Astrocyte of the cerebellum (primary cell): ENCODE data around the gene GBE1.
"Not testable (repeated sequence)": the region's sequence is repeated elsewhere in the genome, so short reads cannot be mapped to it uniquely, and the experiment has no call there.

Source experiments
- DNase-seq: peaks from one replicate; pipeline ENCODE4 v3.0.0-alpha.2; 2011; ENCODE audit warnings: low read depth
- H3K4me3 ChIP-seq: 2 replicates; pipeline ENCODE4 v1.5.1; 2011; ENCODE audit warnings: mild to moderate bottlenecking, low read depth, low read length, moderate library complexity
- CTCF ChIP-seq: IDR thresholded peaks from 2 replicates; pipeline ENCODE4 v1.5.1; 2012; ENCODE audit warnings: low read length, low read depth, moderate library complexity, mild to moderate bottlenecking; ENCODE audit errors: missing control alignments
- in situ Hi-C: cut with HindIII; loops from 2 replicates; pipeline ENCODE4 v1.10.0; 2017; ENCODE audit warnings: low sequenced_read_pairs

The GBE1 gene

GRCh38 chr3:81758275-81758674, 3.2 kb downstream of the GBE1 start:
- DNase-seq, result peak; percentile 24
- TF ChIP-seq CTCF, result no peak
- in situ Hi-C loops, result no loop called here
- H3K4me3 ChIP-seq, result no peak overlapping the region

- in situ Hi-C loops, result no loop called here
- DNase-seq, result no peak
- no peak for TF ChIP-seq CTCF
- no peak overlapping the region for H3K4me3 ChIP-seq
Measured at GRCh38 chr3:81753416-81754027, 7.9 kb downstream of the GBE1 start.

- in situ Hi-C loops, result no loop called here
- no peak overlapping the region for H3K4me3 ChIP-seq
- TF ChIP-seq CTCF, result no peak
- no peak for DNase-seq
Measured at GRCh38 chr3:81752604-81753003, 8.8 kb downstream of the GBE1 start.

- DNase-seq, result no peak
- TF ChIP-seq CTCF, result no peak
- in situ Hi-C loops, result no loop called here
- no peak overlapping the region for H3K4me3 ChIP-seq
Measured at GRCh38 chr3:81749265-81749664, 12.2 kb downstream of the GBE1 start.

GRCh38 chr3:81747280-81747679, 14.2 kb downstream of the GBE1 start:
- in situ Hi-C loops, DNase-seq, H3K4me3 ChIP-seq: not testable (repeated sequence)

- H3K4me3 ChIP-seq, result no peak overlapping the region
- in situ Hi-C loops, result no loop called here
- DNase-seq, result peak; percentile 67
- no peak for TF ChIP-seq CTCF
Measured at GRCh38 chr3:81744366-81744765, 17.1 kb downstream of the GBE1 start.

GRCh38 chr3:81743096-81744025, 18.1 kb downstream of the GBE1 start:
- H3K4me3 ChIP-seq, result no peak overlapping the region
- TF ChIP-seq CTCF, result no peak
- in situ Hi-C loops, result no loop called here
- peak; percentile 89 for DNase-seq
